Neuronal stem cell (in vitro differentiated cells): ENCODE data around the gene SAA1.
"Not testable (repeated sequence)": the region's sequence is repeated elsewhere in the genome, so short reads cannot be mapped to it uniquely, and the experiment has no call there.

ENCODE experiments used
- DNase-seq: peaks from one replicate; pipeline ENCODE4 v3.0.0-alpha.2; 2013; ENCODE audit warnings: low spot score
- H2AFZ ChIP-seq: one replicate; pipeline ENCODE4 v1.6.1; 2013; ENCODE audit warnings: mild to moderate bottlenecking, low read length, inconsistent platforms
- H2AK5ac ChIP-seq: 2 replicates; pipeline ENCODE4 v1.6.1; 2013; ENCODE audit warnings: low read depth, mild to moderate bottlenecking, inconsistent platforms, low read length, moderate library complexity, mixed read lengths
- H2BK120ac ChIP-seq: 2 replicates; pipeline ENCODE4 v1.6.1; 2013; ENCODE audit warnings: low read depth, mild to moderate bottlenecking, inconsistent platforms, low read length, moderate library complexity, mixed read lengths
- H2BK12ac ChIP-seq: one replicate; pipeline ENCODE4 v1.6.1; 2013; ENCODE audit warnings: low read length, inconsistent platforms
- H2BK15ac ChIP-seq: 2 replicates; pipeline ENCODE4 v1.6.1; 2013; ENCODE audit warnings: mild to moderate bottlenecking, low read length, inconsistent platforms, mixed read lengths
- H2BK5ac ChIP-seq: one replicate; pipeline ENCODE4 v1.6.1; 2013; ENCODE audit warnings: inconsistent platforms, mild to moderate bottlenecking, low read length, moderate library complexity
- H3K14ac ChIP-seq: one replicate; pipeline ENCODE4 v1.6.1; 2013; ENCODE audit warnings: low read length, inconsistent platforms
- H3K18ac ChIP-seq: 2 replicates; pipeline ENCODE4 v1.6.1; 2013; ENCODE audit warnings: low read length, inconsistent platforms
- H3K23ac ChIP-seq: 2 replicates; pipeline ENCODE4 v1.6.1; 2013; ENCODE audit warnings: low read depth, mild to moderate bottlenecking, mixed read lengths, low read length, inconsistent platforms; ENCODE audit not compliant: poor library complexity
- H3K27ac ChIP-seq: replicated peaks from 3 replicates; pipeline ENCODE4 v1.5.1; 2013; ENCODE audit warnings: low read length, inconsistent platforms
- H3K27me3 ChIP-seq, 3 experiments: 2 replicates each; pipeline ENCODE4 v1.6.1; 2013; ENCODE audit warnings: low read length in 3 of 3, mild to moderate bottlenecking in 2 of 3, inconsistent platforms in 1 of 3, low read depth in 1 of 3, mixed read lengths in 1 of 3, moderate library complexity in 1 of 3; ENCODE audit not compliant: control insufficient read depth in 3 of 3, insufficient read depth in 3 of 3
- H3K36me3 ChIP-seq, 2 donors: replicated peaks in 1 of 2; 2 replicates each; pipeline ENCODE4 v1.6.1; 2013; ENCODE audit warnings: low read length in 2 of 2; ENCODE audit not compliant: control insufficient read depth in 2 of 2, insufficient read depth in 2 of 2
- H3K4ac ChIP-seq: 2 replicates; pipeline ENCODE4 v1.6.1; 2013; ENCODE audit warnings: inconsistent platforms, mild to moderate bottlenecking, low read length, moderate library complexity
- H3K4me1 ChIP-seq, 2 donors: 1 replicate in 1 of 2; 2 replicates in 1 of 2; pipeline ENCODE4 v1.6.1; 2013; ENCODE audit warnings: low read length in 2 of 2, low read depth in 1 of 2; ENCODE audit not compliant: control insufficient read depth in 2 of 2, insufficient read depth in 1 of 2
- H3K4me2 ChIP-seq: one replicate; pipeline ENCODE4 v1.6.1; 2013; ENCODE audit warnings: mild to moderate bottlenecking, low read length, inconsistent platforms; ENCODE audit not compliant: insufficient read depth, poor library complexity, severe bottlenecking
- H3K4me3 ChIP-seq, 2 donors: 2 replicates each; pipeline ENCODE4 v1.5.1; 2013; ENCODE audit warnings: low read length in 2 of 2, mild to moderate bottlenecking in 2 of 2, inconsistent platforms in 1 of 2, moderate library complexity in 1 of 2
- H3K79me1 ChIP-seq: one replicate; pipeline ENCODE4 v1.6.1; 2013; ENCODE audit warnings: low read depth, mild to moderate bottlenecking, inconsistent platforms, low read length, moderate library complexity
- H3K9ac ChIP-seq: one replicate; pipeline ENCODE4 v1.6.1; 2013; ENCODE audit warnings: mild to moderate bottlenecking, low read depth, low read length, inconsistent platforms; ENCODE audit not compliant: poor library complexity
- H3K9me3 ChIP-seq, 2 donors: replicated peaks in 1 of 2; 2 replicates each; pipeline versions ENCODE3 to v1.6.1; 2013; ENCODE audit warnings: low read length in 2 of 2, mild to moderate bottlenecking in 2 of 2, inconsistent platforms in 1 of 2, low read depth in 1 of 2, mixed read lengths in 1 of 2, moderate library complexity in 1 of 2; ENCODE audit not compliant: control insufficient read depth in 2 of 2, insufficient read depth in 1 of 2
- H4K8ac ChIP-seq: one replicate; pipeline ENCODE4 v1.6.1; 2013; ENCODE audit warnings: low read depth, mild to moderate bottlenecking, inconsistent platforms, low read length, moderate library complexity
- H4K91ac ChIP-seq: one replicate; pipeline ENCODE4 v1.6.1; 2013; ENCODE audit warnings: low read length, low read depth, mild to moderate bottlenecking, inconsistent platforms; ENCODE audit not compliant: poor library complexity
- WGBS, 2 donors: extraction: QIAGEN DNeasy Blood & Tissue Kit; methylation state at CpG; one replicate each; pipeline ENCODE4 v1.1.7; 2013; ENCODE audit warnings: missing lambda C conversion rate in 2 of 2, mixed read lengths in 1 of 2; ENCODE audit not compliant: insufficient read length in 2 of 2, insufficient replicate concordance in 1 of 2; ENCODE audit errors: extremely low coverage in 2 of 2; 5-methylcytosine and 5-hydroxymethylcytosine counted together

The SAA1 gene

DNA sequence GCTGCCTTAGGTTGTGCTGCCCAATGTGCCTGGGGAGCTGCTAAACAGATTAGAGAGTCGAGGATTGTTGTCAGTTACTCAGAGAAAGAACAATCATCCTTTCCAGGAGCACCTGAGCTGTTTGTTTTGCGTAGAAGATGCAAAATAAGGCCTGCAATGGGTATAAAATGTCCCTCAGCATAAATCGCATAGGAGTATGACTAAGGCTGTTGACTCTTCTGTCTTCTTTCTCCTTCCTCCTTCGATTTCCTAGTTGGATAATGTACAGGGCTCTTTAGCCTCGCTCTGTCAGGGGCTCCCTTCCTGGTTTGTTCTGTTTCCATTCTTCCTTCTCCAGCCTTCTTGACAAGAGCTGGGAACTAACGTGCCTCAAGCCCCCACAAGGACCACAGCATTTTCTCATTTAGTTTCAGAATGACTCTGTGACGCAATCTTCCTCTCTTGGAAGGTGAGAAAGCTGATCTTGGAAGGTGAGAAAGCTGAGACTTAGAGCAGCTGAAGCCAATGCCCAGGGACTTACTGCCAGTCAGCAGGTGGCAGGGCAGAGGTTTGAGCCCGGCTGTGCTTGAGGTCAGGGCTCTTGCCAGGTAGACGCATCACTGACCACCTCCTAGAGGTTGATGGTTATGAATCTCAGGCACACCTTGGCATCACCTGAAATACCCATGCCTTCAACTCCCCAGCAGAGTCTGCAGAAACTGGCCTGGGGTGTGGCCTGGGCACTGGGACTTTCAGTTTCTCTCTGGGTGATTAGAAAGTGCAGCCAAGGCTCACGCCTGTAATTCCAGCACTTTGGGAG, 1.5 kb downstream of the SAA1 start:
- DNase-seq, H4K8ac ChIP-seq, H3K4me1 ChIP-seq, H3K4ac ChIP-seq, H3K36me3 ChIP-seq, H2AK5ac ChIP-seq, H3K27me3 ChIP-seq, H3K14ac ChIP-seq, H3K23ac ChIP-seq, H4K91ac ChIP-seq, H2BK12ac ChIP-seq, H2AFZ ChIP-seq, H2BK120ac ChIP-seq, H3K9ac ChIP-seq, H3K9me3 ChIP-seq, H3K4me3 ChIP-seq, H3K79me1 ChIP-seq, H2BK15ac ChIP-seq, H2BK5ac ChIP-seq, H3K27ac ChIP-seq, H3K18ac ChIP-seq, H3K4me2 ChIP-seq: not testable (repeated sequence)
- no CpG with 5 or more reads among the region's 10 CpGs for WGBS, 2 donors

GRCh38 chr11:18269252-18269651, 3.2 kb downstream of the SAA1 start:
- H3K4me2 ChIP-seq, H4K8ac ChIP-seq, H2BK15ac ChIP-seq, H3K4ac ChIP-seq, H3K79me1 ChIP-seq, H3K4me3 ChIP-seq, H2BK12ac ChIP-seq, H2AK5ac ChIP-seq, H3K27me3 ChIP-seq, H3K18ac ChIP-seq, H2BK5ac ChIP-seq, H3K9me3 ChIP-seq, H2AFZ ChIP-seq, H3K27ac ChIP-seq, H3K23ac ChIP-seq, H3K9ac ChIP-seq, H3K14ac ChIP-seq, H4K91ac ChIP-seq, H3K4me1 ChIP-seq, H3K36me3 ChIP-seq, DNase-seq, H2BK120ac ChIP-seq: not testable (repeated sequence)
- WGBS, 2 donors: no CpG with 5 or more reads among the region's 5 CpGs

- Histone ChIP-seq H3K27ac (no peak overlapping the region), H3K4me2 (no peak overlapping the region), H3K4ac (no peak overlapping the region), H2AK5ac (no peak overlapping the region), H4K8ac (no peak overlapping the region), H3K4me3 (no peak overlapping the region), H4K91ac (no peak overlapping the region), H2BK12ac (no peak overlapping the region), H3K9me3 (no peaks in the 10 kb centered on the region), H2BK15ac (no peak overlapping the region), H3K9ac (no peak overlapping the region), H3K36me3 (peaks cover 0 to under 1% of the 10 kb centered on the region in 2 donors), H3K23ac (no peak overlapping the region), H3K14ac (no peak overlapping the region), H2BK5ac (no peak overlapping the region), H3K79me1 (no peaks in the 10 kb centered on the region), H3K18ac (no peak overlapping the region), H3K4me1 (no peaks in the 10 kb centered on the region), H2BK120ac (no peak overlapping the region), H2AFZ (no peak overlapping the region), H3K27me3 (no peaks in the 10 kb centered on the region)
- DNase-seq: no peak
- WGBS, 2 donors: no CpG with 5 or more reads among the region's 4 CpGs
Observed at GRCh38 chr11:18270102-18270501, 4.0 kb downstream of the SAA1 start.

DNA sequence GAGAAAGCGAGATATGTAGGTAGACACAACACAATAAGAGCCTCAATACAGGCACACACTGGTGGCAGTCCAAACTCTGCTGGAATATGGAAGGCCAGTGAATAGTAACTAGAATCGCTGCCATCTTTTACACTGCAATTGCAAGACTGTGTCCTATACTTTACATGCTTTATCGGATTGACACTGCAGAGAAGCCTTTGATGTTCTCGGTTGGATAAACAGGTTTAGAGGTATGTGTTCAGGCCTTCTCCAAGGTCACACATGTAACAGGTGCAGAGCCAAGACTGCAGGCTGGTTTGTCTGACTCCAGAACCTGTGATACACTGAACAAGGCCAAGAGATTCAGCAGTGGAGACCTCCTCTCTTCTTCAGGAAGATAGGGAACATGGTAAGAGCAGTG, 5.1 kb downstream of the SAA1 start:
- H4K91ac ChIP-seq: no peak overlapping the region
- H3K79me1 ChIP-seq: no peaks in the 10 kb centered on the region
- no peak overlapping the region for H3K23ac ChIP-seq
- no peaks in the 10 kb centered on the region for H3K27me3 ChIP-seq
- H3K4me3 ChIP-seq: no peak overlapping the region
- H3K9ac ChIP-seq: no peak overlapping the region
- H3K4ac ChIP-seq: no peak overlapping the region
- no peak overlapping the region for H2BK120ac ChIP-seq
- no peak overlapping the region for H2BK5ac ChIP-seq
- H3K27ac ChIP-seq: no peak overlapping the region
- WGBS, 2 donors: no CpG with 5 or more reads among the region's 4 CpGs
- no peak overlapping the region for H4K8ac ChIP-seq
- H3K9me3 ChIP-seq: no peaks in the 10 kb centered on the region
- H2AK5ac ChIP-seq: no peak overlapping the region
- no peak overlapping the region for H2AFZ ChIP-seq
- peaks cover 0 to 4% of the 10 kb centered on the region in 2 donors for H3K36me3 ChIP-seq
- H2BK12ac ChIP-seq: no peak overlapping the region
- no peak overlapping the region for H2BK15ac ChIP-seq
- no peaks in the 10 kb centered on the region for H3K4me1 ChIP-seq
- H3K4me2 ChIP-seq: no peak overlapping the region
- no peak for DNase-seq
- H3K18ac ChIP-seq: no peak overlapping the region
- H3K14ac ChIP-seq: no peak overlapping the region
